HepG2 (cell line): Measurements from ENCODE around the gene PLXNC1. TPM values are rescaled to one million over a fixed set of nuclear protein-coding genes. Genes with fewer than 3 reads are reported as not detected.

Source experiments
- ATAC-seq: fragments of 200-7000 bp; cut with Tn5 transposase; 3 replicates; pipeline ENCODE4 v1.9.1; 2020; ENCODE audit warnings: mild to moderate bottlenecking, moderate library complexity
- BruUV-seq: library from RNA; stranded (reverse); fragments of 400-500 nt; replicated peaks from 2 replicates; lab custom pipeline; 2021; lab: Mats Ljungman, UMichigan
- CTCF ChIA-PET: fragments of 300-600 bp; formaldehyde crosslinking; extraction: SDS; loops from one replicate; lab custom pipeline; 2021; ENCODE audit warnings: low total read pairs, inconsistent platforms, low intra/inter-chr PET ratio; lab: Yijun Ruan, JAX
- POLR2A ChIA-PET: fragments of 350-600 bp; sonication (Branson Sonifier 250); formaldehyde crosslinking; loops from one replicate; lab custom pipeline; 2020; ENCODE audit warnings: antibody characterized with exemption, inconsistent platforms; lab: Yijun Ruan, JAX
- DNase-seq: peaks from one replicate; pipeline ENCODE4 v3.0.0-alpha.2; 2015; ENCODE audit warnings: low spot score
- FAIRE-seq: peaks from 3 replicates; lab custom pipeline; 2011; peaks lifted over from hg19 to GRCh38; lab: Jason Lieb, UNC
- H2AFZ ChIP-seq: one replicate; pipeline ENCODE4 v1.6.1; 2011; ENCODE audit warnings: low read length, inconsistent platforms
- H3K27ac ChIP-seq: fragments of 300-600 bp; 3 replicates; pipeline ENCODE4 v1.8.0; 2011; ENCODE audit warnings: mixed run types, mild to moderate bottlenecking, mixed read lengths, low read length, inconsistent platforms; ENCODE audit not compliant: insufficient read depth; ENCODE audit errors: extremely low read length
- H3K27me3 ChIP-seq, 2 experiments: fragments of 200-600 bp in 1 of 2; 2 replicates in 1 of 2; 3 replicates in 1 of 2; pipeline versions ENCODE4 v1.6.0 to v1.8.0; 2011; ENCODE audit warnings: low read length in 2 of 2, mild to moderate bottlenecking in 2 of 2, moderate library complexity in 2 of 2, inconsistent platforms in 1 of 2; ENCODE audit not compliant: insufficient read depth in 2 of 2, control insufficient read depth in 1 of 2
- H3K36me3 ChIP-seq, 2 experiments: fragments of 200-600 bp in 1 of 2; replicated peaks in 1 of 2; 2 replicates in 1 of 2; 3 replicates in 1 of 2; pipeline versions ENCODE4 v1.5.1 to v1.8.0; 2011; ENCODE audit warnings: low read length in 2 of 2, inconsistent platforms in 1 of 2; ENCODE audit not compliant: insufficient read depth in 2 of 2, control insufficient read depth in 1 of 2
- H3K4me1 ChIP-seq: 2 replicates; pipeline ENCODE4 v1.5.1; 2012; ENCODE audit warnings: low read length, inconsistent platforms; ENCODE audit not compliant: insufficient read depth
- H3K4me2 ChIP-seq: 2 replicates; pipeline ENCODE4 v1.6.0; 2011; ENCODE audit warnings: low read depth, low read length, inconsistent platforms
- H3K4me3 ChIP-seq, 3 experiments: fragments of 200-600 bp in 1 of 3; sonication (generic), shearing (Covaris generic) in 1 of 3; replicated peaks in 1 of 3; 2 replicates each; pipeline ENCODE4 v1.5.1; 2011 to 2016; ENCODE audit warnings: low read length in 3 of 3, inconsistent platforms in 2 of 3, low read depth in 2 of 3, mild to moderate bottlenecking in 2 of 3, control low read depth in 1 of 3, mixed read lengths in 1 of 3; ENCODE audit not compliant: insufficient read depth in 1 of 3
- H3K79me2 ChIP-seq: one replicate; pipeline ENCODE4 v1.6.1; 2011; ENCODE audit warnings: low read length, inconsistent platforms; ENCODE audit not compliant: insufficient read depth
- H3K9ac ChIP-seq: 2 replicates; pipeline ENCODE4 v1.6.0; 2011; ENCODE audit warnings: mild to moderate bottlenecking, low read depth, low read length, inconsistent platforms; ENCODE audit not compliant: insufficient read depth
- H3K9me3 ChIP-seq: 2 replicates; pipeline ENCODE4 v1.5.1; 2012; ENCODE audit warnings: mild to moderate bottlenecking, low read length
- H4K20me1 ChIP-seq: 2 replicates; pipeline ENCODE4 v1.6.0; 2011; ENCODE audit warnings: inconsistent platforms, mild to moderate bottlenecking, low read length, moderate library complexity; ENCODE audit not compliant: insufficient read depth
- ATF5 ChIP-seq: sonication (generic); formaldehyde crosslinking; IDR thresholded peaks from 2 replicates; pipeline ENCODE4 v1.4.0; 2020; ENCODE audit warnings: mild to moderate bottlenecking, low read depth, missing genetic modification reagents
- BORCS8-MEF2B ChIP-seq: sonication (generic); formaldehyde crosslinking; IDR thresholded peaks from 2 replicates; pipeline ENCODE4 v1.8.0; 2022; ENCODE audit warnings: mild to moderate bottlenecking, missing genetic modification reagents
- HMGXB3 ChIP-seq: sonication (generic); formaldehyde crosslinking; IDR thresholded peaks from 2 replicates; pipeline ENCODE4 v1.4.0; 2020; ENCODE audit warnings: missing genetic modification reagents, borderline replicate concordance
- HNF1A ChIP-seq, 2 experiments: sonication (generic) in 1 of 2; formaldehyde crosslinking in 1 of 2; IDR thresholded peaks; 2 replicates each; pipeline versions ENCODE4 v1.4.0 to v1.6.1; 2016 to 2020; ENCODE audit warnings: borderline replicate concordance in 1 of 2, low read depth in 1 of 2, mild to moderate bottlenecking in 1 of 2, missing genetic modification reagents in 1 of 2
- NBN ChIP-seq: fragments of 450-650 bp; conservative IDR thresholded peaks from 2 replicates; pipeline ENCODE4 v1.6.1; 2017
- POGK ChIP-seq: sonication (generic); formaldehyde crosslinking; conservative IDR thresholded peaks from 2 replicates; pipeline ENCODE4 v1.8.0; 2022; ENCODE audit warnings: mild to moderate bottlenecking, moderate library complexity, missing genetic modification reagents
- PRPF4 ChIP-seq: fragments of 200-400 bp; formaldehyde crosslinking; IDR thresholded peaks from 2 replicates; pipeline ENCODE4 v1.6.1; 2016; ENCODE audit warnings: low read length, low read depth; ENCODE audit not compliant: poor library complexity, severe bottlenecking
- ZMYM3 ChIP-seq: sonication (generic); formaldehyde crosslinking; IDR thresholded peaks from 2 replicates; pipeline ENCODE4 v1.5.1; 2020; ENCODE audit warnings: mild to moderate bottlenecking, missing genetic modification reagents
- ZNF354B ChIP-seq: sonication (generic); formaldehyde crosslinking; IDR thresholded peaks from 2 replicates; pipeline ENCODE4 v1.8.0; 2022; ENCODE audit warnings: mild to moderate bottlenecking, missing genetic modification reagents
- ZNF615 ChIP-seq: sonication (generic); formaldehyde crosslinking; IDR thresholded peaks from 2 replicates; pipeline ENCODE4 v1.5.0; 2020; ENCODE audit warnings: mild to moderate bottlenecking, missing genetic modification reagents, borderline replicate concordance
- ZSCAN20 ChIP-seq: sonication (generic); formaldehyde crosslinking; IDR thresholded peaks from 2 replicates; pipeline ENCODE4 v1.4.0; 2020; ENCODE audit warnings: missing genetic modification reagents, mild to moderate bottlenecking, borderline replicate concordance
- WGBS: methylation state at CpG from one replicate; pipeline ENCODE4 v1.1.6; 2017; ENCODE audit warnings: low lambda C conversion rate; 5-methylcytosine and 5-hydroxymethylcytosine counted together
- in situ Hi-C: cut with HindIII; loops from 2 replicates; pipeline ENCODE4 v1.10.0; 2017; ENCODE audit warnings: low pct_unique_long_range_greater_than_20kb; ENCODE audit not compliant: extremely low pct_ligation_motif_present
- intact Hi-C: fragments of 100-400 bp; cut with micrococcal nuclease; formaldehyde crosslinking; loops from one replicate; pipeline ENCODE4 v1.10.0; 2022; ENCODE audit not compliant: unreplicated experiment
- polyA plus RNA-seq, 8 experiments: library from polyadenylated mRNA; depleted of rRNA in 3 of 8; stranded (reverse) in 7 of 8; unstranded in 1 of 8; fragments of >200 nt; fragmentation: Illumina TruSeq in 4 of 8; extraction: Trizol in 4 of 8; gene quantifications; 2 replicates each; pipeline versions ENCODE4 v1.2.1 to v1.2.3, GENCODE V29; 2011 to 2016; ENCODE audit warnings: low read depth in 4 of 8, missing spikeins in 1 of 8, mixed read lengths in 1 of 8; ENCODE audit not compliant: insufficient read depth in 1 of 8
- total RNA-seq, 5 experiments: library from RNA; depleted of rRNA; stranded (reverse); fragments of >200 nt; fragmentation: Illumina TruSeq; extraction: Trizol; gene quantifications; 2 replicates each; pipeline ENCODE4 v1.2.3, GENCODE V29; 2016; ENCODE audit warnings: low read depth in 1 of 5

Gene PLXNC1
- total and polyA plus RNA-seq, 2 of the 13 experiments (the other 11 are each of a cell fraction or from before 2014, with no cell fraction given) = 6.6 to 11.2 TPM

GRCh38 chr12:94187361-94187760 is 39.0 kb downstream of the PLXNC1 start (continued):
- TF ChIP-seq HMGXB3 (CRISPR knock-in tag) (no peak), PRPF4 (no peak), ZSCAN20 (CRISPR knock-in tag) (no peak), POGK (CRISPR knock-in tag) (no peak)

- Histone ChIP-seq H3K27me3 (no peaks in the 10 kb centered on the region), H2AFZ (no peak overlapping the region), H3K4me1 (no peaks in the 10 kb centered on the region), H3K9me3 (no peaks in the 10 kb centered on the region), H3K9ac (no peak overlapping the region), H3K36me3 (peaks cover 8 to 9% of the 10 kb centered on the region in 2 experiments; a peak in 3 of 5 replicates), H4K20me1 (no peaks in the 10 kb centered on the region), H3K27ac (no peak overlapping the region), H3K4me2 (no peak overlapping the region), H3K79me2 (no peaks in the 10 kb centered on the region), H3K4me3 (no peak overlapping the region)
- no TSS peak for BruUV-seq
- ChIA-PET POLR2A (no interaction called here), CTCF (no interaction called here)
- WGBS = 96% methylated on average over 1 of the region's 2 CpGs
- in situ Hi-C loops = no loop called here
- DNase-seq = no peak
- intact Hi-C loops = no loop called here
- no peak for ATAC-seq
- TF ChIP-seq ZMYM3 (CRISPR knock-in tag) (peak; percentile 57; the same call in 1 of the 2 replicates), ZNF354B (CRISPR knock-in tag) (no peak), ATF5 (CRISPR knock-in tag) (no peak), HNF1A (IDR thresholded peaks at IDR 0.05; ENCODE audit: low read depth) (no peak), HNF1A (CRISPR knock-in tag; IDR thresholded peaks at IDR 0.05; ENCODE audit: borderline replicate concordance) (no peak), NBN (no peak), BORCS8-MEF2B (CRISPR knock-in tag) (no peak), ZNF615 (CRISPR knock-in tag) (no peak)
- no peak for FAIRE-seq
Observed at GRCh38 chr12:94190623-94191022, 42.2 kb downstream of the PLXNC1 start.
